AG04450 (cell line): ENCODE data around the gene NANOS2. TPM values are rescaled to one million over a fixed set of nuclear protein-coding genes. Genes with fewer than 3 reads are reported as not detected.
A peak's percentile ranks its signal among the peaks of the same experiment; 100 is the strongest.

Experiments
- CTCF ChIA-PET: fragments of 300-600, 350-600 bp; formaldehyde crosslinking; extraction: SDS; loops from one replicate; lab custom pipeline; 2022; ENCODE audit warnings: antibody characterized with exemption, inconsistent platforms; lab: Charles Lee
- POLR2A ChIA-PET: fragments of 350-600 bp; formaldehyde crosslinking; extraction: SDS; loops from one replicate; lab custom pipeline; 2021; ENCODE audit warnings: antibody characterized with exemption, inconsistent platforms; lab: Yijun Ruan, JAX
- DNase-seq: peaks from one replicate; pipeline ENCODE4 v3.0.0-alpha.2; 2011; ENCODE audit warnings: low read depth, low spot score
- H3K27ac ChIP-seq: one replicate; pipeline ENCODE4 v1.5.1; 2012; ENCODE audit warnings: low read depth, low read length, control low read depth
- H3K27me3 ChIP-seq: one replicate; pipeline ENCODE4 v1.6.0; 2012; ENCODE audit warnings: low read length; ENCODE audit not compliant: control insufficient read depth, insufficient read depth
- H3K4me3 ChIP-seq: 2 replicates; pipeline ENCODE4 v1.5.1; 2011; ENCODE audit warnings: mild to moderate bottlenecking, low read depth, low read length, control low read depth
- H3K9me3 ChIP-seq: 2 replicates; pipeline ENCODE4 v1.5.1; 2012; ENCODE audit warnings: low read length; ENCODE audit not compliant: control insufficient read depth, insufficient read depth
- polyA plus RNA-seq: library from polyadenylated mRNA; depleted of rRNA; stranded (reverse); fragments of >200 nt; gene quantifications from 2 replicates; pipeline ENCODE4 v1.2.3, GENCODE V29; 2011
- TF ChIP-seq, protein P1 (sequence below): IDR thresholded peaks from 2 replicates; pipeline ENCODE4 v1.5.1; 2011; ENCODE audit warnings: low read depth, low read length, control low read depth, inconsistent platforms

The NANOS2 gene
- polyA plus RNA-seq, 1 experiment: not detected

DNA sequence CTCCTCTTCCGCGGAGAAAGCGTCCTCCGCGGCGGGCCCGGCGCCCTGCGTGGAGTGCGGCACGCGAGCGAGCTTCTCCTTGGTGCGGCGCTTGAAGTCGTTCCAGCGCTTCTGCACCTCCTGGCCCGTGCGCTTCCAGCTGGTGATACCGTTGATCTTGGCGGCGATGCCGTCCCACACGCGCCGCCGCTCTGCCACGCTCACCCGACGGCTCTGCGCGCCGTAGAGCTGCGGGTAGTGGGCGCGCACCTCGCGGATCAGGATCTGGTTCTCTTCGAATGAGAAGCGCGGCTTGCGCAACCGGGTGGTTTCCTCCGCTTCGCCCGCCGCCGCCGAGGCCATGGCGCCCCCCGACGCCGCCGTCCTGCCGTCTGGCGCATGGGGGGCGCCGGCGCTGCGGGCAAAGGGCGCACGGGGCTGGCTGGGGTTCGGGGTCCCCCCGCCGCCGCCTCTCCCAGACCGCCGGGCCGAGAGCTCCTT lies 13.1 kb downstream of the NANOS2 start:
- H3K27me3 ChIP-seq: no peaks in the 10 kb centered on the region

DNA sequence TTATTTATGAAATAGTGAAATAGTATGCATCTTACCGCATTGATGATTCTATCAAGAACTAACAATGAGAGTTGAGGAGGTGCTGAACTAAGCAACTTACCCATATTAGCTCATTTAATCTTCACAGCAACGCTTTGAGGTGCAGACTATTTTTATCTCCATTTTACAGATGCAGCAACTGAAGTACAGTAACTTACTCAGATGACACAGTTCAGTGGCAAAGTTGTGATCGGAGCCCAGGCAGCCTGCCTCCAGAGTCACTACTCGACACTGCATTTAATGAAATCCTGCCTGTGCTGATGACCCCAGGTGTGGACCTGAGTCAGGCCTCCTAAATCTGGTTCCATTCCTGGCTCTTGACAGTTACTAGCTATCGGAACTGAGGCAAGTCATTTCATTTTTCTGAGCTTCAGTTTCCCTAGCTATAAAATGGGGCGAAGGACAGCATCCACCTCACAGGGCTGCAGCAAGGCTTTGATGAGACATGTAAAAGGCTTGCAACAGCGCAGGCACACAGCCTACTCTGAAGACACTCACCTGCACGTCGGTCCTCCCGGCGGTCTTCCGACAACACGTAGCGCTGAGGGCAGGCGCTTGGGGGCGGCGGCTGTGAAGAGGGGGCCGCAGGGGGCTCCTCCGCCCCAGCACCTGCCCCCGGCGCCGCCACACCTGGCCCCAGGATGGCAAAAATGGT lies 13.7 kb downstream of the NANOS2 start:
- TF ChIP-seq, protein P1, sequence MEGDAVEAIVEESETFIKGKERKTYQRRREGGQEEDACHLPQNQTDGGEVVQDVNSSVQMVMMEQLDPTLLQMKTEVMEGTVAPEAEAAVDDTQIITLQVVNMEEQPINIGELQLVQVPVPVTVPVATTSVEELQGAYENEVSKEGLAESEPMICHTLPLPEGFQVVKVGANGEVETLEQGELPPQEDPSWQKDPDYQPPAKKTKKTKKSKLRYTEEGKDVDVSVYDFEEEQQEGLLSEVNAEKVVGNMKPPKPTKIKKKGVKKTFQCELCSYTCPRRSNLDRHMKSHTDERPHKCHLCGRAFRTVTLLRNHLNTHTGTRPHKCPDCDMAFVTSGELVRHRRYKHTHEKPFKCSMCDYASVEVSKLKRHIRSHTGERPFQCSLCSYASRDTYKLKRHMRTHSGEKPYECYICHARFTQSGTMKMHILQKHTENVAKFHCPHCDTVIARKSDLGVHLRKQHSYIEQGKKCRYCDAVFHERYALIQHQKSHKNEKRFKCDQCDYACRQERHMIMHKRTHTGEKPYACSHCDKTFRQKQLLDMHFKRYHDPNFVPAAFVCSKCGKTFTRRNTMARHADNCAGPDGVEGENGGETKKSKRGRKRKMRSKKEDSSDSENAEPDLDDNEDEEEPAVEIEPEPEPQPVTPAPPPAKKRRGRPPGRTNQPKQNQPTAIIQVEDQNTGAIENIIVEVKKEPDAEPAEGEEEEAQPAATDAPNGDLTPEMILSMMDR: no peak
- CTCF ChIA-PET: interaction anchor here (0.9 kb wide), 1 partner anchor 18 kb away, joined by 4 read pairs; no protein-coding TSS in a partner anchor
- no peaks in the 10 kb centered on the region for H3K9me3 ChIP-seq
- peak overlapping the region; percentile 86 for H3K4me3 ChIP-seq
- no peaks in the 10 kb centered on the region for H3K27me3 ChIP-seq
- H3K27ac ChIP-seq: no peak overlapping the region
- POLR2A ChIA-PET: interaction anchor here (0.6 kb wide), 1 partner anchor 12 kb away, joined by 3 read pairs; no protein-coding TSS in a partner anchor
- no peak for DNase-seq

More for the DNA sequence above, 13.1 kb downstream of the NANOS2 start:
- TF ChIP-seq, protein P1: no peak
- ChIA-PET POLR2A (interaction anchor here (1.2 kb wide), 1 partner anchor 38 kb away, joined by 4 read pairs; no protein-coding TSS in a partner anchor), CTCF (no interaction called here)
- H3K4me3 ChIP-seq: peak overlapping the region; percentile 86
- no peaks in the 10 kb centered on the region for H3K9me3 ChIP-seq
- DNase-seq: no peak
- no peak overlapping the region for H3K27ac ChIP-seq

DNA sequence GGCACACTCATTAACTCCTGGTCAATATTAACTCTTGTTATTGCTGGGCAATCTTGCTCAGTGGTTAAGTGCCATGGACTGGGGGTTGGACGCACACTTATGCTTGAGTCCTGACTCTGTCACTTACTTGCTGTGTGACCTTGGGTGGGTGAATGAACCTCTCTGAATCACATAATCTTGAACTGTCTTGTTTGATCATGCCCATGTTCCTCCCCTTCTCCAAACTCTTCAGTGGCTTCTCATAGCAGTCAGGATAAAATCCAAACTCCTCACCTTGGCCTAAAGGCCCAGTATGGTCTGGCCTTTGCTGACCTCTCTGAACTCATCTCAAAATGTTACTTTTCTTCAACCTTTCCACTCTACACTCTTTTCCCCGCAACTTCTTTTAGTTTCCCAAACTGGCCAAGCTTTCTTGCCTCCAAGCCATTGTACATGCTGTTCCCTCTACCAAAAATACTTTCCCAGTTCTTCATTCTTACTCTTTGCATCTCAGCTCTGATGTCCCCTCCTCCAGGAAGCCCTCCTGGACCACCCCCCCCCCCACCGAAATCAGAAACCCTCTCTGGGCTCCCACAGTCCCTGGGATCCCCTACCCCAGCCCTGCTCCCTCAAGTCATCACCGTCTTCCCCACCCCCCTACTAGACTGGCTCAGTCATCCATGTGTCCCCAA lies 14.5 kb downstream of the NANOS2 start:
- TF ChIP-seq, protein P1: no peak
- H3K4me3 ChIP-seq: no peak overlapping the region
- CTCF ChIA-PET: interaction anchor here (0.9 kb wide), 1 partner anchor 17 kb away, joined by 4 read pairs; no protein-coding TSS in a partner anchor
- no peak overlapping the region for H3K27ac ChIP-seq
- POLR2A ChIA-PET: no interaction called here
- H3K27me3 ChIP-seq: no peaks in the 10 kb centered on the region
- DNase-seq: no peak
- H3K9me3 ChIP-seq: no peaks in the 10 kb centered on the region

DNA sequence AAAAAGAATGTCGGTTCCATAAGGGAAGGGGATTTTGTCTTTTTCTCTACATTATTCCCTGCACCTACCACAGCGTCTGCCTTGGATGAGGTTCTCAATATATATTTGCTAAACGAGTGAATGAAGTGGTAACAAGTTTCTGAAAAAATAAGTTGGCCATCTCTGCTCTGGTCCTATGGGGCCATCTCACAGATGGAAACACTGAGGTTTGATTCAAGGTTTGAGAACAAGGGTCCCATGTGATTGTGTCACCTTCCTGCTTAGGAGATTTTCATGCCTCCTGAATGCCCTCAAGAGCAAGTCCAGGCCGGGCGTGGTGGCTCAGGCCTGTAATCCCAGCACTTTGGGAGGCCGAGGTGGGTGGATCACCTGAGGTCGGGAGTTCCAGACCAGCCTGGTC lies 15.3 kb downstream of the NANOS2 start:
- ChIA-PET CTCF (no interaction called here), POLR2A (no interaction called here)
- Histone ChIP-seq H3K27me3 (no peaks in the 10 kb centered on the region), H3K9me3 (no peaks in the 10 kb centered on the region), H3K4me3 (no peak overlapping the region), H3K27ac (no peak overlapping the region)
- TF ChIP-seq, protein P1: no peak
- no peak for DNase-seq
